ENCODE results near the gene MLEC.

Gene MLEC

GRCh38 chr12:120693848-120694247, 6.9 kb downstream of the MLEC start:
- no peak for DNase-seq

DNA sequence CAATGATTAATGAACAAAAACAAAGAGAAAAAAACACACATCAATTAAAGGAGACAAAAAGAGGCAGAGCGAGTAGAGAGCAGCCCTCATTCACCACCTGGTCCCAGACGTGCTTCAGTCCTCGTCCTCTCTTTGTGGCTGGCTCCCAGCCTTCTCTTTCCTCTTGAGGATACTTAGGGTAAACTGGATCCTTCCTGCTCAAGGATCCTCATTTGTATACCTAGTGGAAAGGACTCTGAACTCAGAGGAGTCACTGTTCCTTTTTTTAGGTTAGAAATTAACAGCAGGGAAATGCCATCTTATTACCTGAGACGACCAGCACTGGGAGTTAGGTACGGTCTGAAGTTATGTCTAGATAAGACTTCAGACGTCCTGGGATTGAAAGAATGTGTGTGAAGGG, 9.7 kb downstream of the MLEC start:
- no peak for DNase-seq

DNA sequence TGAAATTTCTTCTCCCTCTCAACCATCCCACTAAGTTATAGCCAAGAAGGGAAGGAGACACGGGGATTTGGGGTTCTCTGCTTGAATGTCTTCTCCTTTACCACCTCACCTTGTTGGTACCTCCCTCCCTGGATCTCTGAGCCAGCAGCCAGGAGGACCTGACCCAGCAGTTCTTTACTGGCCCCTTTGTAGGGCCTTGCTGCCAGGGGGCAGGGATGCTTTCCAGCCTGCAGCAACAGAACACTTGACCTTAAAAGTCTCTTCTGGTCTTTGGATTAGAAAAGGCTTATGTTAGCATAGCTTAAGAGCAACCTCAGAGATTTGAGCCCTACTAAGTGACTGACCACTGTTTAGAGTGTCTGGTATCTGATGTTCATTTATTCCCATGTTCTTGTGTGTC, 10.4 kb downstream of the MLEC start:
- DNase-seq: no peak

GRCh38 chr12:120698665-120699064, 11.7 kb downstream of the MLEC start:
- DNase-seq: no peak

DNA sequence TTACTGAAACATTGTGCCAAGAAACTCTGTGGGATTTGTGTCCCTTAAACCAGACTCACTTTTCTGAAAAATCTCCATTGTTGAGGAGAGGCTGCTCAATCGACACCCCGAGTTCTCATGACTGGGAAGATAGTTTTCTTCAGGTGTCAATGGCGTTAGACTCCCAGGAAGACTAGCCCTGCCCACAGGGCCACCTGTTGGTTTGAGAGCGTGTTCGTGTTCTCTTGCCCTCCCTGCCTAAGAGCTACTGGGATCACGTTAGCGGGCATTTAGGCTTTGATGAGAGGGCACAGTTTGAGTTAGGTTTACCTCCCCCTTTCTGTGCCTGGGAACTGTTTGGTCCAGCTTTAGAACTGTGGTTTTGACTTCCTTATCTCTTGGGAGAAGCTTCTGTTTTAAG, 12.6 kb downstream of the MLEC start:
- no peak for DNase-seq

- DNase-seq: no peak
Observed at GRCh38 chr12:120700886-120701285, 13.9 kb downstream of the MLEC start.

DNA sequence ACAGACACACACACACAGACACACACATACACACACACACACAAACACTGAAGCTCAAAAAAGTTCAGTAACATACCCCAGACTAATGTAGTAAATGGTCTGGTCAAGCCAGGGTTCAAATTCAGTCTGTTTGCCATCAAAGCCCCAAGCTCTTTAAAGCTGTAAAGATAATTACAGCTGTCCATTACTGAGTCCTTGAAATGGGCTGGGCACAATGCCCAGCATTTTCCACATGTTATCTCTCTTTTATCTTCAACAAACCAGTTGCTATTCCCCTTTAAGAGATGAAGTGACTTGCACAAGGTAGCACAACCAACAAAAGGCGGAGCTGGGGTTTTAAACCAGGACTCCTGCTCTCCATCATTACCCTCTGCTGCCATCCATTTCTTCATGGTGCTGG, 15.7 kb downstream of the MLEC start:
- DNase-seq: no peak

GRCh38 chr12:120703311-120703942, 16.5 kb downstream of the MLEC start:
- DNase-seq: no peak

DNA sequence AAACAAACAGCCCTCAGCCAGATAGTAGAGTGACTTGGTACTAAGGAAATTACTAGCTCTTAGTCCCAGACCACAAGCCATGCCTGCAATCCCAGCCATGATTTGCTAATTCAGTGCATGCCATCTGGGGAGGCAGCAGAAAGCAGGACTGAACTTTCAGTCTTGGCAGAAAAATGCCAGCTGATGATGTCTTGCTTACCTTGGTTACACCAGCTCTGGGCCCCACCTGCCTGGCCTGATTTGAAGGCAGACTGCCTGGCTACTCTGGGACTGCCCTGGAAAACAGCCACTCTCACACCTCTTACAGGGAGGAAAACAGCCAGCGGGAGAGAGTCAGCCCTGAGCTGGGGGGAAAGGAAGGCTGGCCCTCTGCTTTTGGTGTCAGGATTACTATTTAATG, 18.7 kb downstream of the MLEC start:
- no peak for DNase-seq

DNA sequence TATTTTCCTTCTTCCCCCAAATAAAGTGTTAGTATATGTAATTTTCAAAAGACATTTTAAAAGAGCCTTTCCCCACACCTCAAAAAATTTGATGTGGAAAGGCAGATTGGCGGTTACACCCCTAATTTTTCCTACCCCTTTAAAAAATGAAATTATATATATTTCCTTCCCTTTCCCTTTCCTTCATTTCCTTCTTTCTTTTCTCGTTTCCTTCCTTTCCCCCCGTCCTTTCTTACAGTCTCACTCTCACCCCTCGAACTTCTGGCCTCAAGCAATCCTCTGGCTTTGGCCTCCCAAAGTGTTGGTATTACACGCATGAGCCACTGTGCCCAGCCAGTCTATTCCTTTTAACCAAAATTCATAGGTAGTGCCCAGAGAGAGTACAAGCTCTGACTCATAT, 19.1 kb downstream of the MLEC start:
- no peak for DNase-seq

DNA sequence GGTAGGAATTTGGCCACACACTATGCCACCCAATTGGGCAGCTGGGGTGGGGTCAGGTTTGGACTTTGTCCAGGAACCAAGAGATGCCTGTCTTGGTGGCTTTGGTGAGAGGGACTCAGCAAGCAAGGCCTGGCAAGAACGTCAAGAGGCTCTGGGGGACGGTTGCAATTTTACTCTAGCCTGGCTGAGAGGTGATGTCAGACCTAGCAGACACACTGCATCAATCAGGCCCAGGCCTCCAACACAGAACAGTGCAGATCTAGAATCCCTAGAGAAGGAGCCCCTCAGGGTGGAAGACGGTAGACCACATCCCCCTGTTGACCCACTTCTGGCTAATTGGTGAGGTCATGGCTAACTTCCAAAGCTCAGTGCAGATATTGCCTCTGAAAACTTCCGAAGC, 21.7 kb downstream of the MLEC start:
- no peak for DNase-seq

DNA sequence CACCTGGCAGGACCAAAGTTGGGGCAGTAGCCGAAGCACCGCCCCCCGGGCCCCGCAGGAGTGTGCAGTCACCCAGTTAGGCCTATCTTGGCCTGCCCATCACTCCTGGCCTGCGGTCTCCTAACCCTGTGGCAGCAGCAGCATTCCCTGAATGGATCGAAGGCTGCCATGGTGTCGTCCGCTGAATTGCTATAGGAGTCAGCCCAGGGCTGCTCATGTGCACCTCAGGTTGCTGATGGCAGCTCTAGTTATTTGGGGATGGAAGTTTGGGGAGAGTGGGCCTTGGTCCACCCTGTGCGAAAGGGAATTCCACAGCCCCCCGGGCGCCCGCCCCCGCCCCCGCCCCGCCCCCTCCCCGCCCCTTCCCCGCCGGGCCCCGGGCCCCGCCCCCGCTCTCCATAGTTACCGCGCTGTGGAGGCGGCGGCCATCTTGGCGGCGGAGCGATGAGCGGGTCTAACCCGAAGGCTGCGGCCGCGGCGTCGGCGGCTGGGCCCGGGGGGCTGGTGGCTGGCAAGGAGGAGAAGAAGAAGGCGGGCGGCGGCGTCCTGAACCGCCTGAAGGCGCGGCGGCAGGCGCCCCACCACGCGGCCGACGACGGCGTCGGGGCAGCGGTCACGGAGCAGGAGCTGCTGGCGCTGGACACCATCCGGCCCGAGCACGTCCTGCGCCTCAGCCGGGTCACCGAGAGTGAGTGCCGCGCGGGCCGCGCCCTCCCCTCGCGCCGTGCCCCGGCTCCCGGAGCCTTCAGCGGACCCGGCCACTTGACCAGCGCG, 23.3 kb downstream of the MLEC start, which contains the start of gene UNC119B:
Gene UNC119B (plus strand): TSS at position 428 of the 774 bp plus-strand sequence. CDS start 17 bp downstream, at position 445.
- peak; percentile 46 for DNase-seq

GRCh38 chr12:120710805-120711296, 23.9 kb downstream of the MLEC start:
- no peak for DNase-seq

DNA sequence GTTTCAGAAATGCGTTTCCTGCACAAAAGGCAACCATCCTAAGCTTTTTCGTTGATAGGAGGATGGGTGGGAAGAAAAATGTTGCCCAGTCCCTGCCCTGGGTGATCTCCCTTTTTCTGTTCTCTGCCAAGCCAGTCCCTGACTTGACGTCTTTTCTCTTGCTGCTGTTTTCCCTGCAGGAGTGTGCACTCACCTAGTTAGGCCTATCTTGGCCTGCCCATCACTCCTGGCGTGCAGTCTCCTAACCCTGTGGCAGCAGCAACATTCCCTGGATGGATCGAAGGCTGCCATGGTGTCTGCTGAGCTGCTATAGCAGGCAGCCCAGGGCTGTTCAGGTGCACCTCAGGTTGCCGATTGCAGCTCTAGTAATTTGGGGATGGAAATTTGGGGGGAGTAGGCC, 24.5 kb downstream of the MLEC start:
- DNase-seq: no peak

- DNase-seq: no peak
Observed at GRCh38 chr12:120712610-120713009, 25.7 kb downstream of the MLEC start.

DNA sequence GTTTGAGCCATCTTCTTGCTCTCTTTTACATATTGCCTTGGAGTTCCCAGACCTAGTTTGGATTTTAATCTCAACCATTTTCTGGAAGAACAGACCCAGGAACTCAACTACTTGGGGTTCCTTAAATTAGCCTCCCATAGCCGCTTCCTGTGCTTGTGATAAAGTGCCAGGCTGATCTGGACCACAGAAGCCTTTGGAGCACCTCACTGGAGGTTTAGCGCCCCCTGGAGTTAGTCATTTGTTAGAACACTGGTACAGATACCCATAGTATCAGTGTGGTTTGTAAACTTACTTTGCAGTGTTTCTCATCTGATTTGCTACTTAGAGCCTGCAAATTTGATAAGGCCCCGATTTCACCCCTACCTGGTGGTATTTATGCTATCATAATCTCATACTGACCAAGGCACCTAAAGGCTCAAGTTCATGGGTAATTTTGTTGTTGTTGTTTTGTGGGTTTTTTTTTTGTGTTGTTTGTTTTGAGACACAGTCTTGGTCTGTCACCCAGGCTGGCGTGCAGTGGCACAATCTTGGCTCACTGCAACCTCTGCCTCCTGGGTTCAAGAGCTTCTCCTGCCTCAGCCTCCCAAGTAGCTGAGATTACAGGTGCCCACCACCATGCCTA, 27.0 kb downstream of the MLEC start:
- DNase-seq: peak; percentile 79

DNA sequence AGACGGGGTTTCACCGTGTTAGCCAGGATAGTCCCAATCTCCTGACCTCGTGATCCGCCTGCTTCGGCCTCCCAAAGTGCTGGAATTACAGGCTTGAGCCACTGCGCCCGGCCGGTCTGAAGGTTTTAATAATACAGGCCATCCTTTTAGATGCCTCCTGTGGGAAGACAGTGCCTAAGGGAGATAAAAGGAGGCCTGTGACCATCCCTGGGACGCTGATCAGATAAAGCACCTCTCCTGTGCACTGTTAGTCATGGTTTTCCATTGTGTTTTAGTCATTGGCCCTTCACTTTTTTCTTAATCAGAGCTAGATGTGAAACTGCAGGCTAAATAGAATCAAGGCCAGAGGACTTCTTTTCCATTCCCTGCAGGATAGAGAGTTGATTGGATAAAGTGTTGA, 31.1 kb downstream of the MLEC start:
- no peak for DNase-seq

- no peak for DNase-seq
Observed at GRCh38 chr12:120719072-120719471, 32.1 kb downstream of the MLEC start.

- no peak for DNase-seq
Observed at GRCh38 chr12:120719496-120720233, 32.7 kb downstream of the MLEC start.

GRCh38 chr12:120720234-120720986, 33.5 kb downstream of the MLEC start:
- peak; percentile 24 for DNase-seq

GRCh38 chr12:120720987-120721801, 34.2 kb downstream of the MLEC start:
- no peak for DNase-seq

Measured in fibroblast of skin of abdomen (primary cell).